Liver (tissue), 9 donors: ENCODE data around the gene PSMD1. TPM values are rescaled to one million over a fixed set of nuclear protein-coding genes. Genes with fewer than 3 reads are reported as not detected.

ENCODE experiments used
- DNase-seq: peaks from one replicate; pipeline ENCODE4 v3.0.0-alpha.2; 2017; ENCODE audit warnings: low spot score
- H3K27ac ChIP-seq, 2 donors: one replicate each; pipeline ENCODE4 v1.7.0; 2013; ENCODE audit warnings: inconsistent platforms in 2 of 2, low read length in 2 of 2, control low read depth in 1 of 2, low read depth in 1 of 2, mild to moderate bottlenecking in 1 of 2
- H3K27me3 ChIP-seq, 4 donors: one replicate each; pipeline versions ENCODE4 v1.6.1 to v1.7.0; 2013; ENCODE audit warnings: low read length in 3 of 4, inconsistent platforms in 1 of 4, mild to moderate bottlenecking in 1 of 4, moderate library complexity in 1 of 4; ENCODE audit not compliant: control insufficient read depth in 4 of 4, insufficient read depth in 4 of 4
- H3K36me3 ChIP-seq, 4 donors: one replicate each; pipeline versions ENCODE4 v1.6.1 to v1.7.0; 2013; ENCODE audit warnings: low read length in 3 of 4, mild to moderate bottlenecking in 3 of 4, low read depth in 1 of 4, moderate library complexity in 1 of 4; ENCODE audit not compliant: control insufficient read depth in 4 of 4, insufficient read depth in 3 of 4
- H3K4me1 ChIP-seq, 4 donors: one replicate each; pipeline versions ENCODE4 v1.6.1 to v1.7.0; 2013; ENCODE audit warnings: low read length in 3 of 4, mild to moderate bottlenecking in 3 of 4, moderate library complexity in 1 of 4; ENCODE audit not compliant: control insufficient read depth in 4 of 4, insufficient read depth in 4 of 4
- H3K4me3 ChIP-seq, 3 donors: one replicate each; pipeline versions ENCODE4 v1.6.1 to v1.7.0; 2013; ENCODE audit warnings: low read length in 3 of 3, control low read depth in 1 of 3, low read depth in 1 of 3, mild to moderate bottlenecking in 1 of 3
- H3K9ac ChIP-seq, 2 donors: one replicate each; pipeline ENCODE4 v1.7.0; 2013; ENCODE audit warnings: low read length in 2 of 2, mild to moderate bottlenecking in 2 of 2, moderate library complexity in 2 of 2, control low read depth in 1 of 2, low read depth in 1 of 2
- H3K9me3 ChIP-seq, 4 donors: one replicate each; pipeline versions ENCODE4 v1.6.1 to v1.7.0; 2013; ENCODE audit warnings: low read length in 3 of 4; ENCODE audit not compliant: control insufficient read depth in 4 of 4
- EGR1 ChIP-seq, 2 donors: IDR thresholded peaks; 2 replicates each; pipeline ENCODE4 v1.6.1; 2016 to 2018; ENCODE audit warnings: antibody characterized with exemption in 2 of 2, low read depth in 2 of 2
- FOXA1 ChIP-seq: IDR thresholded peaks from 2 replicates; pipeline ENCODE4 v1.6.1; 2016; ENCODE audit warnings: antibody characterized with exemption
- FOXA2 ChIP-seq: IDR thresholded peaks from 2 replicates; pipeline ENCODE4 v1.6.1; 2016; ENCODE audit warnings: antibody characterized with exemption
- GABPA ChIP-seq, 2 donors: IDR thresholded peaks in 1 of 2; conservative IDR thresholded peaks in 1 of 2; 2 replicates each; pipeline ENCODE4 v1.6.1; 2016; ENCODE audit warnings: antibody characterized with exemption in 2 of 2, mild to moderate bottlenecking in 1 of 2, moderate library complexity in 1 of 2
- HNF4A ChIP-seq, 2 donors: conservative IDR thresholded peaks; 2 replicates each; pipeline ENCODE4 v1.6.1; 2016; ENCODE audit warnings: antibody characterized with exemption in 2 of 2, mild to moderate bottlenecking in 2 of 2
- HNF4G ChIP-seq: IDR thresholded peaks from 2 replicates; pipeline ENCODE4 v1.6.1; 2016; ENCODE audit warnings: antibody characterized with exemption
- JUND ChIP-seq, 2 donors: IDR thresholded peaks; 2 replicates each; pipeline ENCODE4 v1.6.1; 2016; ENCODE audit warnings: antibody characterized with exemption in 2 of 2
- NR2F2 ChIP-seq: IDR thresholded peaks from 2 replicates; pipeline ENCODE4 v1.6.1; 2016; ENCODE audit warnings: antibody characterized with exemption
- RAD21 ChIP-seq, 2 donors: IDR thresholded peaks; 2 replicates each; pipeline ENCODE4 v1.6.1; 2016; ENCODE audit warnings: antibody characterized with exemption in 2 of 2, mild to moderate bottlenecking in 2 of 2
- RXRA ChIP-seq, 2 donors: IDR thresholded peaks; 2 replicates each; pipeline ENCODE4 v1.6.1; 2017 to 2018; ENCODE audit warnings: antibody characterized with exemption in 2 of 2, mild to moderate bottlenecking in 1 of 2
- SP1 ChIP-seq: IDR thresholded peaks from 2 replicates; pipeline ENCODE4 v1.6.1; 2018; ENCODE audit warnings: antibody characterized with exemption, mild to moderate bottlenecking
- TAF1 ChIP-seq: conservative IDR thresholded peaks from 2 replicates; pipeline ENCODE4 v1.6.1; 2016; ENCODE audit warnings: antibody characterized with exemption, mild to moderate bottlenecking
- YY1 ChIP-seq: IDR thresholded peaks from 2 replicates; pipeline ENCODE4 v1.6.1; 2016; ENCODE audit warnings: antibody characterized with exemption, mild to moderate bottlenecking
- WGBS: extraction: QIAGEN DNeasy Blood & Tissue Kit; methylation state at CpG from one replicate; pipeline ENCODE4 v1.1.7; 2013; 5-methylcytosine and 5-hydroxymethylcytosine counted together
- polyA plus RNA-seq, 2 donors: library from polyadenylated mRNA; stranded (reverse) in 1 of 2; unstranded in 1 of 2; fragments of 200-250 nt in 1 of 2; fragments of >200 nt in 1 of 2; fragmentation: Nextera tagmentation in 1 of 2; extraction: Ambion mirVana in 1 of 2; gene quantifications; one replicate each; pipeline versions ENCODE4 v1.2.1 to v1.2.3, GENCODE V29; 2013 to 2015
- total RNA-seq, 2 donors: library from RNA; depleted of rRNA; stranded (reverse); fragments of >200 nt; gene quantifications; one replicate each; pipeline ENCODE4 v1.2.3, GENCODE V29; 2014
- TF ChIP-seq, protein P1 (sequence below): fragments of 150-350 bp; IDR thresholded peaks from 2 replicates; pipeline ENCODE4 v1.5.1; 2017; ENCODE audit warnings: improper control_type of control experiment, low read depth, low read length; ENCODE audit not compliant: missing input control
- TF ChIP-seq, protein P2 (sequence below): IDR thresholded peaks from 2 replicates; pipeline ENCODE4 v1.6.1; 2016; ENCODE audit warnings: antibody characterized with exemption
- TF ChIP-seq, protein P3 (sequence below): IDR thresholded peaks from 2 replicates; pipeline ENCODE4 v1.6.1; 2016; ENCODE audit warnings: antibody characterized with exemption
- TF ChIP-seq, protein P4 (sequence below): IDR thresholded peaks from 2 replicates; pipeline ENCODE4 v1.6.1; 2016; ENCODE audit warnings: antibody characterized with exemption, mild to moderate bottlenecking
- TF ChIP-seq, protein P5 (sequence below): IDR thresholded peaks from 2 replicates; pipeline ENCODE4 v1.6.1; 2016; ENCODE audit warnings: antibody characterized with exemption
- donor health status: healthy.
- donor health status: healthy.
- donor health status: healthy.
- donor health status: healthy.
- donor health status: healthy.

Gene PSMD1
- total and polyA plus RNA-seq, 4 donors, result 31.7 to 83.3 (median 68.1) TPM

DNA sequence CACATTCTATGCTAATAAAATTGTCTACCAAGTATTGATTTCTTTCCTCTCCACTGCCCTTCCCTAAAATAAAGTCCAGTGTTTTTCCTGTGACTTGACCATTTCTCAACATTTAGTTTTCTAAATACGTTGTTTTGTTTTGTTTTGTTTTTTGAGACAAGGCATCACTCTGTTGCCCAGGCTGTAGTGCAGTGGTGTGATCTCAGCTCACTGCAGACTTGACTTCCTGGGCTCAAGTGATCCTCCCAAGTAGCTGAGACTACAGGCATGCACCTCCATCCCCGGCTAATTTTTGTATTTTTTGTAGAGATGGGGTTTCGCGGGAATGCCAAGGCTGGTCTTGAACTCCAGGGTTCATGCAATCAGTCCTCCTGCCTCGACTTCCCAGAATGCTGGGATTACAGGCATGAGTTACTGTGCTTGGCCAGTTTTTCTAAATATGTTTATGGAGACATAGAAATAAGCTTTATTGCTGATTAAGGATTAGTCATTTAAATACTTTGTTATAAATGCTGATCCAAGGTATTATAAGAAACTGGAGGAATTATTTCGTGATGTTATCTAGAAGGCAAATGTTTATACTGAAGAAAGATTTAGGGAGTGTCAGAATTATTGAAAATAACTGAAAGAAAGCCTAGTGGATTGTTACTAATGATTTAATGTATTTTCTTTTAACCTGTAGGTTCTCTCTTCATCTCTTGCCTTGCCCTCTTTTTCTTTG, 73.8 kb downstream of the PSMD1 start:
- TF ChIP-seq JUND (IDR thresholded peaks at IDR 0.05) (no peak), HNF4G (no peak), FOXA1 (no peak)
- TF ChIP-seq, protein P1, sequence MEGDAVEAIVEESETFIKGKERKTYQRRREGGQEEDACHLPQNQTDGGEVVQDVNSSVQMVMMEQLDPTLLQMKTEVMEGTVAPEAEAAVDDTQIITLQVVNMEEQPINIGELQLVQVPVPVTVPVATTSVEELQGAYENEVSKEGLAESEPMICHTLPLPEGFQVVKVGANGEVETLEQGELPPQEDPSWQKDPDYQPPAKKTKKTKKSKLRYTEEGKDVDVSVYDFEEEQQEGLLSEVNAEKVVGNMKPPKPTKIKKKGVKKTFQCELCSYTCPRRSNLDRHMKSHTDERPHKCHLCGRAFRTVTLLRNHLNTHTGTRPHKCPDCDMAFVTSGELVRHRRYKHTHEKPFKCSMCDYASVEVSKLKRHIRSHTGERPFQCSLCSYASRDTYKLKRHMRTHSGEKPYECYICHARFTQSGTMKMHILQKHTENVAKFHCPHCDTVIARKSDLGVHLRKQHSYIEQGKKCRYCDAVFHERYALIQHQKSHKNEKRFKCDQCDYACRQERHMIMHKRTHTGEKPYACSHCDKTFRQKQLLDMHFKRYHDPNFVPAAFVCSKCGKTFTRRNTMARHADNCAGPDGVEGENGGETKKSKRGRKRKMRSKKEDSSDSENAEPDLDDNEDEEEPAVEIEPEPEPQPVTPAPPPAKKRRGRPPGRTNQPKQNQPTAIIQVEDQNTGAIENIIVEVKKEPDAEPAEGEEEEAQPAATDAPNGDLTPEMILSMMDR, result no peak
- Histone ChIP-seq H3K27me3 (no peaks in the 10 kb centered on the region), H3K36me3 (no peaks in the 10 kb centered on the region), H3K9me3 (no peaks in the 10 kb centered on the region), H3K4me3 (no peak overlapping the region), H3K4me1 (peaks cover 9 to 32% (median 21%) of the 10 kb centered on the region in 4 donors), H3K27ac (no peak overlapping the region), H3K9ac (no peak overlapping the region)
- 80% methylated on average over 6 of the region's 6 CpGs for WGBS
- no peak for DNase-seq

DNA sequence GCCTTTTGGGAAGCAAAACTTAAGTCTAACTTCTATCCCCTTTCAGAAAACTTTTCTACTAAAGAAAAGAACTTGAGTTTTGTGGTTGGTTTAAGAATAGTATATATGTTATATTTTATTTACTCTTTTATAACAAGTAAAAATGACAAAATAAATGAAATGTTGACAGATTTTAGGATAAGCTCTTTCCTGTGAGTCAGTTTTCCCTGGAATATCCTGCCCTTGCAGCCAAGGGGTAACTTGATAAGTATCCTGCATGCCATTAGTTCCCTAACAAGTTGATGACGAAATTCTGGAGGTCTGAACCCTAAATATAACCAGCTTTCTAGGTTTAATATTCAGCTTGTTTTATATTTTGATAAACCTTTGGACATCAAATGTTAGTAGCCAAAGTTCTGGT, 75.5 kb downstream of the PSMD1 start:
- WGBS, result 67% methylated on average over 1 of the region's 1 CpG

More for the DNA sequence above, 75.5 kb downstream of the PSMD1 start:
- H3K27ac ChIP-seq, result peak overlapping the region in 1 of 2 donors; percentile 52
- H3K9me3 ChIP-seq, result no peaks in the 10 kb centered on the region
- H3K27me3 ChIP-seq, result no peaks in the 10 kb centered on the region
- no peak overlapping the region for H3K9ac ChIP-seq
- no peak for DNase-seq
- H3K4me1 ChIP-seq, result peaks cover 9 to 33% (median 21%) of the 10 kb centered on the region in 4 donors
- TF ChIP-seq NR2F2, result peak; percentile 39
- no peak for TF ChIP-seq YY1
- TF ChIP-seq, protein P2, sequence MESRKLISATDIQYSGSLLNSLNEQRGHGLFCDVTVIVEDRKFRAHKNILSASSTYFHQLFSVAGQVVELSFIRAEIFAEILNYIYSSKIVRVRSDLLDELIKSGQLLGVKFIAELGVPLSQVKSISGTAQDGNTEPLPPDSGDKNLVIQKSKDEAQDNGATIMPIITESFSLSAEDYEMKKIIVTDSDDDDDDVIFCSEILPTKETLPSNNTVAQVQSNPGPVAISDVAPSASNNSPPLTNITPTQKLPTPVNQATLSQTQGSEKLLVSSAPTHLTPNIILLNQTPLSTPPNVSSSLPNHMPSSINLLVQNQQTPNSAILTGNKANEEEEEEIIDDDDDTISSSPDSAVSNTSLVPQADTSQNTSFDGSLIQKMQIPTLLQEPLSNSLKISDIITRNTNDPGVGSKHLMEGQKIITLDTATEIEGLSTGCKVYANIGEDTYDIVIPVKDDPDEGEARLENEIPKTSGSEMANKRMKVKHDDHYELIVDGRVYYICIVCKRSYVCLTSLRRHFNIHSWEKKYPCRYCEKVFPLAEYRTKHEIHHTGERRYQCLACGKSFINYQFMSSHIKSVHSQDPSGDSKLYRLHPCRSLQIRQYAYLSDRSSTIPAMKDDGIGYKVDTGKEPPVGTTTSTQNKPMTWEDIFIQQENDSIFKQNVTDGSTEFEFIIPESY, result no peak
- no peak for TF ChIP-seq GABPA (IDR thresholded peaks at IDR 0.05 in 1 of 2, conservative IDR thresholded peaks at IDR 0.05 in 1 of 2)
- TF ChIP-seq, protein P3, sequence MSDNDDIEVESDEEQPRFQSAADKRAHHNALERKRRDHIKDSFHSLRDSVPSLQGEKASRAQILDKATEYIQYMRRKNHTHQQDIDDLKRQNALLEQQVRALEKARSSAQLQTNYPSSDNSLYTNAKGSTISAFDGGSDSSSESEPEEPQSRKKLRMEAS, result no peak
- no peak for TF ChIP-seq TAF1
- TF ChIP-seq JUND (IDR thresholded peaks at IDR 0.05), result peak in 1 of 2 donors; percentile 27
- no peak for TF ChIP-seq FOXA1
- TF ChIP-seq EGR1 (IDR thresholded peaks at IDR 0.05; ENCODE audit: low read depth in 2 of 2), result no peak
- TF ChIP-seq, protein P4, sequence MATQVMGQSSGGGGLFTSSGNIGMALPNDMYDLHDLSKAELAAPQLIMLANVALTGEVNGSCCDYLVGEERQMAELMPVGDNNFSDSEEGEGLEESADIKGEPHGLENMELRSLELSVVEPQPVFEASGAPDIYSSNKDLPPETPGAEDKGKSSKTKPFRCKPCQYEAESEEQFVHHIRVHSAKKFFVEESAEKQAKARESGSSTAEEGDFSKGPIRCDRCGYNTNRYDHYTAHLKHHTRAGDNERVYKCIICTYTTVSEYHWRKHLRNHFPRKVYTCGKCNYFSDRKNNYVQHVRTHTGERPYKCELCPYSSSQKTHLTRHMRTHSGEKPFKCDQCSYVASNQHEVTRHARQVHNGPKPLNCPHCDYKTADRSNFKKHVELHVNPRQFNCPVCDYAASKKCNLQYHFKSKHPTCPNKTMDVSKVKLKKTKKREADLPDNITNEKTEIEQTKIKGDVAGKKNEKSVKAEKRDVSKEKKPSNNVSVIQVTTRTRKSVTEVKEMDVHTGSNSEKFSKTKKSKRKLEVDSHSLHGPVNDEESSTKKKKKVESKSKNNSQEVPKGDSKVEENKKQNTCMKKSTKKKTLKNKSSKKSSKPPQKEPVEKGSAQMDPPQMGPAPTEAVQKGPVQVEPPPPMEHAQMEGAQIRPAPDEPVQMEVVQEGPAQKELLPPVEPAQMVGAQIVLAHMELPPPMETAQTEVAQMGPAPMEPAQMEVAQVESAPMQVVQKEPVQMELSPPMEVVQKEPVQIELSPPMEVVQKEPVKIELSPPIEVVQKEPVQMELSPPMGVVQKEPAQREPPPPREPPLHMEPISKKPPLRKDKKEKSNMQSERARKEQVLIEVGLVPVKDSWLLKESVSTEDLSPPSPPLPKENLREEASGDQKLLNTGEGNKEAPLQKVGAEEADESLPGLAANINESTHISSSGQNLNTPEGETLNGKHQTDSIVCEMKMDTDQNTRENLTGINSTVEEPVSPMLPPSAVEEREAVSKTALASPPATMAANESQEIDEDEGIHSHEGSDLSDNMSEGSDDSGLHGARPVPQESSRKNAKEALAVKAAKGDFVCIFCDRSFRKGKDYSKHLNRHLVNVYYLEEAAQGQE, result no peak
- TF ChIP-seq RAD21 (IDR thresholded peaks at IDR 0.05), result no peak
- no peak for TF ChIP-seq HNF4G
- no peak for TF ChIP-seq SP1
- TF ChIP-seq, protein P5, sequence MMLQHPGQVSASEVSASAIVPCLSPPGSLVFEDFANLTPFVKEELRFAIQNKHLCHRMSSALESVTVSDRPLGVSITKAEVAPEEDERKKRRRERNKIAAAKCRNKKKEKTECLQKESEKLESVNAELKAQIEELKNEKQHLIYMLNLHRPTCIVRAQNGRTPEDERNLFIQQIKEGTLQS, result no peak
- TF ChIP-seq, protein P1, result no peak
- TF ChIP-seq HNF4A (conservative IDR thresholded peaks at IDR 0.05), result peak in 1 of 2 donors; percentile 15
- TF ChIP-seq RXRA (IDR thresholded peaks at IDR 0.05), result peak in 1 of 2 donors; percentile 7
- no peak for TF ChIP-seq FOXA2
- H3K4me3 ChIP-seq, result no peak overlapping the region
- no peaks in the 10 kb centered on the region for H3K36me3 ChIP-seq
